Measurements from ENCODE around the gene GTF2I. TPM values are rescaled to one million over a fixed set of nuclear protein-coding genes. Genes with fewer than 3 reads are reported as not detected.
"Not testable (repeated sequence)": the region's sequence is repeated elsewhere in the genome, so short reads cannot be mapped to it uniquely, and the experiment has no call there.

Gene GTF2I
- total RNA-seq, 1 donor from 2014 or later: 247 TPM

GRCh38 chr7:74722153-74722552 lies 64.6 kb downstream of the GTF2I start:
- DNase-seq (ENCODE audit: extremely low spot score, unreplicated experiment): no peak
- peaks cover 44% of the 10 kb centered on the region for H3K36me3 Mint-ChIP-seq (ENCODE audit: unreplicated experiment)
- H3K9me3 Mint-ChIP-seq (ENCODE audit: unreplicated experiment): no peaks in the 10 kb centered on the region
- H3K27ac Mint-ChIP-seq (ENCODE audit: unreplicated experiment): no peak overlapping the region
- no peak overlapping the region for H3K4me3 Mint-ChIP-seq (ENCODE audit: unreplicated experiment)
- H3K4me1 Mint-ChIP-seq (ENCODE audit: unreplicated experiment): no peaks in the 10 kb centered on the region
- H3K27me3 Mint-ChIP-seq (ENCODE audit: unreplicated experiment): no peaks in the 10 kb centered on the region
- TF ChIP-seq CTCF (IDR thresholded peaks at IDR 0.05): no peak

- no peak for TF ChIP-seq CTCF (IDR thresholded peaks at IDR 0.05)
- Mint-ChIP-seq H3K9me3 (ENCODE audit: unreplicated experiment) (no peaks in the 10 kb centered on the region), H3K27ac (ENCODE audit: unreplicated experiment) (peak overlapping the region; percentile 4), H3K4me1 (ENCODE audit: unreplicated experiment) (no peaks in the 10 kb centered on the region), H3K4me3 (ENCODE audit: unreplicated experiment) (no peak overlapping the region), H3K27me3 (ENCODE audit: unreplicated experiment) (no peaks in the 10 kb centered on the region), H3K36me3 (ENCODE audit: unreplicated experiment) (peaks cover 22% of the 10 kb centered on the region)
- no peak for DNase-seq (ENCODE audit: extremely low spot score, unreplicated experiment)
Observed at GRCh38 chr7:74725840-74726239, 68.3 kb downstream of the GTF2I start.

- Mint-ChIP-seq H3K27ac (ENCODE audit: unreplicated experiment) (peak overlapping the region; percentile 9), H3K4me1 (ENCODE audit: unreplicated experiment) (no peaks in the 10 kb centered on the region), H3K36me3 (ENCODE audit: unreplicated experiment) (peaks cover 23% of the 10 kb centered on the region), H3K9me3 (ENCODE audit: unreplicated experiment) (no peaks in the 10 kb centered on the region), H3K4me3 (ENCODE audit: unreplicated experiment) (no peak overlapping the region), H3K27me3 (ENCODE audit: unreplicated experiment) (no peaks in the 10 kb centered on the region)
- DNase-seq (ENCODE audit: extremely low spot score, unreplicated experiment): no peak
- no peak for TF ChIP-seq CTCF (IDR thresholded peaks at IDR 0.05)
Observed at GRCh38 chr7:74726309-74727101, 69.0 kb downstream of the GTF2I start.

GRCh38 chr7:74728686-74729085 lies 71.2 kb downstream of the GTF2I start:
- not testable (repeated sequence) for H3K27ac Mint-ChIP-seq (ENCODE audit: unreplicated experiment); H3K4me3 Mint-ChIP-seq (ENCODE audit: unreplicated experiment); H3K9me3 Mint-ChIP-seq (ENCODE audit: unreplicated experiment); DNase-seq (ENCODE audit: extremely low spot score, unreplicated experiment); H3K27me3 Mint-ChIP-seq (ENCODE audit: unreplicated experiment); H3K4me1 Mint-ChIP-seq (ENCODE audit: unreplicated experiment)
- H3K36me3 Mint-ChIP-seq (ENCODE audit: unreplicated experiment): peaks cover 10% of the 10 kb centered on the region

GRCh38 chr7:74730186-74730585 lies 72.7 kb downstream of the GTF2I start:
- not testable (repeated sequence) for H3K27ac Mint-ChIP-seq (ENCODE audit: unreplicated experiment); H3K9me3 Mint-ChIP-seq (ENCODE audit: unreplicated experiment); H3K36me3 Mint-ChIP-seq (ENCODE audit: unreplicated experiment); H3K27me3 Mint-ChIP-seq (ENCODE audit: unreplicated experiment); H3K4me3 Mint-ChIP-seq (ENCODE audit: unreplicated experiment); H3K4me1 Mint-ChIP-seq (ENCODE audit: unreplicated experiment); DNase-seq (ENCODE audit: extremely low spot score, unreplicated experiment)

- not testable (repeated sequence) for H3K36me3 Mint-ChIP-seq (ENCODE audit: unreplicated experiment); H3K4me3 Mint-ChIP-seq (ENCODE audit: unreplicated experiment); H3K27ac Mint-ChIP-seq (ENCODE audit: unreplicated experiment); H3K9me3 Mint-ChIP-seq (ENCODE audit: unreplicated experiment); DNase-seq (ENCODE audit: extremely low spot score, unreplicated experiment); H3K4me1 Mint-ChIP-seq (ENCODE audit: unreplicated experiment); H3K27me3 Mint-ChIP-seq (ENCODE audit: unreplicated experiment)
Observed at GRCh38 chr7:74739974-74740703, 82.6 kb downstream of the GTF2I start.

- H3K36me3 Mint-ChIP-seq (ENCODE audit: unreplicated experiment); H3K4me3 Mint-ChIP-seq (ENCODE audit: unreplicated experiment); H3K9me3 Mint-ChIP-seq (ENCODE audit: unreplicated experiment); H3K4me1 Mint-ChIP-seq (ENCODE audit: unreplicated experiment); H3K27me3 Mint-ChIP-seq (ENCODE audit: unreplicated experiment); H3K27ac Mint-ChIP-seq (ENCODE audit: unreplicated experiment); DNase-seq (ENCODE audit: extremely low spot score, unreplicated experiment): not testable (repeated sequence)
Observed at GRCh38 chr7:74743936-74744557, 86.5 kb downstream of the GTF2I start.

- H3K9me3 Mint-ChIP-seq (ENCODE audit: unreplicated experiment); DNase-seq (ENCODE audit: extremely low spot score, unreplicated experiment); H3K4me3 Mint-ChIP-seq (ENCODE audit: unreplicated experiment); H3K27me3 Mint-ChIP-seq (ENCODE audit: unreplicated experiment); H3K27ac Mint-ChIP-seq (ENCODE audit: unreplicated experiment); H3K36me3 Mint-ChIP-seq (ENCODE audit: unreplicated experiment); H3K4me1 Mint-ChIP-seq (ENCODE audit: unreplicated experiment): not testable (repeated sequence)
Observed at GRCh38 chr7:74753921-74754482, 96.5 kb downstream of the GTF2I start.

- not testable (repeated sequence) for H3K36me3 Mint-ChIP-seq (ENCODE audit: unreplicated experiment); H3K9me3 Mint-ChIP-seq (ENCODE audit: unreplicated experiment); H3K27ac Mint-ChIP-seq (ENCODE audit: unreplicated experiment); DNase-seq (ENCODE audit: extremely low spot score, unreplicated experiment); H3K4me3 Mint-ChIP-seq (ENCODE audit: unreplicated experiment); H3K27me3 Mint-ChIP-seq (ENCODE audit: unreplicated experiment); H3K4me1 Mint-ChIP-seq (ENCODE audit: unreplicated experiment)
Observed at GRCh38 chr7:74756673-74757072, 99.2 kb downstream of the GTF2I start.

Data from osteocyte (in vitro differentiated cells).